Vagina (tissue), 2 donors: ENCODE measurements around the gene TGFBR3L. TPM values are rescaled to one million over a fixed set of nuclear protein-coding genes. Genes with fewer than 3 reads are reported as not detected.

Experiments used
- DNase-seq, 2 donors: peaks; one replicate each; pipeline ENCODE4 v3.0.0-alpha.2; 2017; ENCODE audit errors: extremely low spot score in 2 of 2
- H3K27ac ChIP-seq: fragments of 200-600 bp; sonication (generic); one replicate; pipeline ENCODE4 v1.5.1; 2019
- H3K27me3 ChIP-seq: fragments of 200-600 bp; sonication (generic); one replicate; pipeline ENCODE4 v1.5.1; 2019
- H3K36me3 ChIP-seq, 2 donors: fragments of 200-600 bp; sonication (generic); one replicate each; pipeline ENCODE4 v1.5.1; 2017 to 2019
- H3K4me1 ChIP-seq: fragments of 200-600 bp; sonication (generic); one replicate; pipeline ENCODE4 v1.5.1; 2019
- H3K4me3 ChIP-seq, 2 donors: fragments of 200-600 bp; sonication (generic); 1 replicate in 1 of 2; 2 replicates in 1 of 2; pipeline ENCODE4 v1.5.1; 2016 to 2019
- H3K9me3 ChIP-seq: fragments of 200-600 bp; sonication (generic); one replicate; pipeline ENCODE4 v1.5.1; 2019
- CTCF ChIP-seq, 3 experiments: fragments of 450-650 bp in 2 of 3; fragments of 200-600 bp in 1 of 3; sonication (generic) in 1 of 3; IDR thresholded peaks; one replicate each; pipeline ENCODE4 v1.5.1; 2017 to 2019; ENCODE audit warnings: antibody characterized with exemption in 3 of 3, mild to moderate bottlenecking in 2 of 3, moderate library complexity in 2 of 3
- POLR2A ChIP-seq, 2 donors: fragments of 450-650 bp; IDR thresholded peaks; one replicate each; pipeline ENCODE4 v1.6.1; 2017; ENCODE audit warnings: antibody characterized with exemption in 2 of 2, mild to moderate bottlenecking in 2 of 2, moderate library complexity in 2 of 2
- POLR2AphosphoS5 ChIP-seq, 2 donors: sonication (generic); formaldehyde crosslinking; IDR thresholded peaks; one replicate each; pipeline ENCODE4 v1.9.0; 2017; ENCODE audit warnings: antibody characterized with exemption in 2 of 2, mild to moderate bottlenecking in 2 of 2, low read depth in 1 of 2; ENCODE audit not compliant: insufficient read depth in 1 of 2
- intact Hi-C: fragments of 100-400 bp; cut with DNase I; formaldehyde crosslinking; loops from one replicate; pipeline ENCODE4 v1.15.1; 2023
- total RNA-seq: library from RNA; depleted of rRNA; stranded (reverse); fragments of >200 nt; gene quantifications from one replicate; pipeline ENCODE4 v1.2.3, GENCODE V29; 2016

The TGFBR3L gene
- total RNA-seq, 1 donor from 2014 or later: 1.5 TPM

- Histone ChIP-seq H3K36me3 (peaks cover 0 to 20% of the 10 kb centered on the region in 2 donors), H3K4me3 (peak overlapping the region; percentile 45 to 76), H3K27me3 (no peaks in the 10 kb centered on the region), H3K27ac (peak overlapping the region; percentile 89), H3K9me3 (no peaks in the 10 kb centered on the region), H3K4me1 (peaks cover 79% of the 10 kb centered on the region)
- no peak for DNase-seq
- intact Hi-C loops: no loop called here
- no peak for TF ChIP-seq POLR2A (IDR thresholded peaks at IDR 0.05)
- no peak for TF ChIP-seq CTCF (IDR thresholded peaks at IDR 0.05)
- no peak for TF ChIP-seq POLR2AphosphoS5 (IDR thresholded peaks at IDR 0.05; ENCODE audit: insufficient read depth in 1 of 2, low read depth in 1 of 2)
Measured at GRCh38 chr19:7924651-7925170, 10.1 kb downstream of the TGFBR3L start.

DNA sequence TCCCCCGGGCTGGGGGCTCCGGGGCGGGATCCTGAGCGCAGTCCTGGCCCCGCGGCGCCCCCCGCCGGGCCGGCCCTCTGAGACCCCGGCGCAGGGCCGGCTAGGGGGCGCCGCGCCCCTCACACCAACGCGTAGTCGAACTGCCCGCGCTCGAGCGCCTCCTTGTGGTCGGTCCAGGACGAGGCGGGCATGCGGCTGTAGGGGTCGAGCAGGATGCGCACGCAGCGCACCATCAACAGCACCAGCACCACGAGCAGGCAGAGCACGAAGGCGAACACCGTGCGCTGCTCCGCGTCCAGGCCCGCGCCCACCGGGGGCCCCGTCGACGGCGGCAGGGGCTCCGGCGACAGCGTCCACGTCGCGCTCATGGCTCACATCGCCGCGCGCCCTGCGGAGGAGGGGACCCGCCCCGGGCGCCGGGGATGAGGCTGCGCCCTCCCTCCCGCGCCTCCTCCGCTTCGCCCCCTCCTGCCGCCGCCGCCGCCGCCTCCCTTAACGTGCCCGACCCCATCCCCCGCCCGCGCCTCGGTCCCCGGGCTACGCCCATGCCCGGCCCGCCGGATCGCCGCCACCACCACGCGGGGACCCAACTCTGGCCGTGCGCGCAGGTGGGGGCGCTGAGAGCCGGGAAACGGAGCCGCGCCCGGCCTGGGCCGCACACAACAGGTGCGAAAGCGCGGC lies 10.7 kb downstream of the TGFBR3L start:
- TF ChIP-seq POLR2A (IDR thresholded peaks at IDR 0.05) (no peak), CTCF (IDR thresholded peaks at IDR 0.05) (peak in 2 of 3 experiments; percentile 58 to 64)
- H3K9me3 ChIP-seq: no peaks in the 10 kb centered on the region
- peaks cover 0 to 20% of the 10 kb centered on the region in 2 donors for H3K36me3 ChIP-seq
- intact Hi-C loops: no loop called here
- DNase-seq: no peak
- peak overlapping the region; percentile 45 to 76 for H3K4me3 ChIP-seq
- peaks cover 80% of the 10 kb centered on the region for H3K4me1 ChIP-seq
- no peaks in the 10 kb centered on the region for H3K27me3 ChIP-seq
- H3K27ac ChIP-seq: peak overlapping the region; percentile 89

- intact Hi-C loops: no loop called here
- peak within 1 kb of the TSS; percentile 45 to 76 for H3K4me3 ChIP-seq
- H3K9me3 ChIP-seq: no peaks in the 10 kb centered on the region
- DNase-seq: no peak
- no peaks in the 10 kb centered on the region for H3K27me3 ChIP-seq
- H3K36me3 ChIP-seq: peaks cover 0 to 29% of the 10 kb centered on the region in 2 donors
- TF ChIP-seq POLR2A (IDR thresholded peaks at IDR 0.05) (no peak), CTCF (IDR thresholded peaks at IDR 0.05) (peak in 1 of 3 experiments; percentile 31), POLR2AphosphoS5 (IDR thresholded peaks at IDR 0.05; ENCODE audit: insufficient read depth in 1 of 2, low read depth in 1 of 2) (peak in 1 of 2 donors; percentile 68)
- peak within 1 kb of the TSS; percentile 96 for H3K27ac ChIP-seq
- peaks cover 80% of the 10 kb centered on the region for H3K4me1 ChIP-seq
Measured at GRCh38 chr19:7926021-7926726, 11.5 kb downstream of the TGFBR3L start, which contains the start of gene CTXN1. Gene CTXN1 (minus strand): TSS chr19:7926135. CDS start chr19:7925538, 597 bp downstream.

GRCh38 chr19:7926727-7927604 lies 12.3 kb downstream of the TGFBR3L start:
- Histone ChIP-seq H3K27ac (peak overlapping the region; percentile 96), H3K4me3 (peak overlapping the region in 1 of 2 donors; percentile 45), H3K9me3 (no peaks in the 10 kb centered on the region), H3K27me3 (no peaks in the 10 kb centered on the region), H3K36me3 (peaks cover 0 to 32% of the 10 kb centered on the region in 2 donors), H3K4me1 (peaks cover 72% of the 10 kb centered on the region)
- no peak for DNase-seq
- TF ChIP-seq POLR2AphosphoS5 (IDR thresholded peaks at IDR 0.05; ENCODE audit: insufficient read depth in 1 of 2, low read depth in 1 of 2) (no peak), POLR2A (IDR thresholded peaks at IDR 0.05) (no peak), CTCF (IDR thresholded peaks at IDR 0.05) (no peak)
- intact Hi-C loops: no loop called here
